NCI-H2196 (cell line): ENCODE results near the gene LUC7L3.
"Not testable (repeated sequence)": the region's sequence is repeated elsewhere in the genome, so short reads cannot be mapped to it uniquely, and the experiment has no call there.

Experiments used
- DNase-seq: peaks from one replicate; lab custom pipeline; 2025; ENCODE audit not compliant: unreplicated experiment; lab: John Stamatoyannopoulos, UW

LUC7L3 gene

DNA sequence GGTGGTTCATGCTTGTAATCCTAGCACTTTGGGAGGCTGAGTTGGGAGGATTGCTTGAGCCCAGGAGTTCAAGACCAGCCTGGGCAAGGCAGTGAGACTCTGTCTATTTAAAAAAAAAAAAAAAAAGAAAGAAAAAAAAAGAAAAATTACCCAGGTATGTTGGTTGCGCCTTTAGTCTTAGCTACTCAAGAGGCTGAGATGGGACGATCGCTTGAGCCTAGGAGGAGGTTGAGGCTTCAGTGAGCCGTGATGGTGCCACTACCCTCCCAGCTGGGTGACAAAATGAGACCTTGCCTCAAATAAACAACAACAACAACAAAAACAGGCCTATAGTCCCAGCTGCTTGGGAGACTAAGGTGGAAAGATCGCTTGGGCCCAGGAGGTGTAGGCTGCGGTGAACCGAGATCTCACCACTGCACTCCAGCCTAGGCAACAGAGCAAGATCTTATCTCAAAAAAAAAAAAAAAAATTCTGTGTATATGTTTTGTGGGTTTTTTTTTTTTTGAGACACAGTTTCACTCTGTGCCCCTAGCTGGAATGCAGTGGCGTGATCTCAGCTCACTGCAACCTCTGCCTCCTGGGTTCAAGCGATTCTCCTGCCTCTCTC lies 60.4 kb downstream of the LUC7L3 start:
- DNase-seq: no peak

DNA sequence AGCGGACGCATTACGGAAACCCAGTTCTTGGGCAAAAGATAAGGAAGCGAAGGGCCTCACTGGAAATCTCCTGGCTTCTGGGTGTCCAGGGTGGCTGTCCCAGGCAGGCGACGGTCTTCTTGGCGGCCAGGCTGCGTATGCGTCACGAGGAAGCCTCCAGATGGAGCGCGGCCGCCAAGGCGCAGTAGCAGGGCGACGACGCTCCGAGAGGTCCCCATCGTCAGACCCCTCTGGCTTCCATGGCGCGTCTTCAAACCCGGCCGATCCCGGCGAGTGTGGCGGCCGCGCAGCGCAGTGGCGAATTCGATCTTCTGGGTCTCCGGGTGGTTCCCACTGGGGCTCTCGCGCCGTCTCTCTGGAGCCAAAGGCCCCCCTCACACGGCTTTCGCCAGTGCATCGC lies 61.8 kb downstream of the LUC7L3 start:
- no peak for DNase-seq

DNA sequence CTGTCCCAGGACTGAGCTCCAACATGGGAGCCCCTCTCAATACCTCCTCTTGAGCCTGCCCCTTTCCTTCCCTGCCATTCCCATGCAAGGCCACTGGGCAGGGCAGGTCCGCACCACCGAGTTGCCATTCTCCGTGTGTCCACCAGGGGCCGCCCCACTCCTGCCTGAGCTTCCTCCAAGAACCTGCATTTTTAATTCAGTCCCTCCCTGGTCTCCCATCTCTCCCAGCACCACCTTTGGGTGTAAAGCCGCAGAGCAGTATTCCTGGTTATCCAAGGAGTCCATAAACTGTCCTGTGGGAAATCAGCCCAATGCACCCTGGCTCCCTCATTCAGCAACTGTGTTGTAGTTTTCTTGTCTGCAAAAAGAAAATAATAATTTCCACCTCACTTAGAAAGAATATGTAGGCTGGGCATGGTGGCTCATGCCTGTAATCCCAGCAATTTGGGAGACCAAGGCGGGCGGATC lies 63.8 kb downstream of the LUC7L3 start:
- peak; percentile 79 for DNase-seq

DNA sequence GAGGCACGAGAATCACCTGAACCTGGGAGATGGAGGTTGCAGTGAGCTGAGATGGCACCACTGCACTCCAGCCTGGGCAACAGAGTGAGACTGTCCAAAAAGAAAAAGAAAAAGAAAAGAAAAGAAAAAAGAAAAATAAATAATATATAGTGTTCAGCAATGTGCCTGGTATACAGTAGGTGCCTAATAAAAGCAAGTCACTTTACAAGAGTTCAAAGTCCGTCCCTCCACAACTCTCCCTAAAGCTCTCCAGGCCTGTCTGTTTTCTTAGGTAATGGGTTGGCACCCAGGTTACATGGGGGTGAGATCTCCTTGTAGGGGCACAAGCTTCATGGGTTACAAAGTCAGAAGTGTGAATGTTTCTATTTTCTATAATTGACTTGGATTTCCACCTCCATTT lies 64.5 kb downstream of the LUC7L3 start:
- no peak for DNase-seq

DNA sequence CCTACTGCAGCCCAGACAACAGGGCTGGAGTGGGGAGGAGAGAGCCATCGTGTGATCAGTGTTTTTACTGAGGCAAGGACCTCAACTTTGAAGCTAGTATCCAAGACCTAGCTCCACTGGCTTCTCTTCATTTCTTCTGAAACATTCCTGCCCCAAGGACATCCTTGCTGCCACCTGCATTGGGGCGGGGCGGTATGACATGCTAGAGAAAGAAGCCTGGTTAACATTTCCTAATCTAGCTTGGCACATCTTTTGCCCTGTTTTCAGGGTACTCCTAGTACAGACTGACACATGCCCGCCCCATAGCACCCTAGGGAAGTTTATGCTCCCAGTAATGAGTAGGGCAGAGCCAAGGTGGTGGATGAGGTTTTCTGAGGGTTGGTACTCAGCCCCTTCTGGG lies 65.7 kb downstream of the LUC7L3 start:
- DNase-seq: no peak

DNA sequence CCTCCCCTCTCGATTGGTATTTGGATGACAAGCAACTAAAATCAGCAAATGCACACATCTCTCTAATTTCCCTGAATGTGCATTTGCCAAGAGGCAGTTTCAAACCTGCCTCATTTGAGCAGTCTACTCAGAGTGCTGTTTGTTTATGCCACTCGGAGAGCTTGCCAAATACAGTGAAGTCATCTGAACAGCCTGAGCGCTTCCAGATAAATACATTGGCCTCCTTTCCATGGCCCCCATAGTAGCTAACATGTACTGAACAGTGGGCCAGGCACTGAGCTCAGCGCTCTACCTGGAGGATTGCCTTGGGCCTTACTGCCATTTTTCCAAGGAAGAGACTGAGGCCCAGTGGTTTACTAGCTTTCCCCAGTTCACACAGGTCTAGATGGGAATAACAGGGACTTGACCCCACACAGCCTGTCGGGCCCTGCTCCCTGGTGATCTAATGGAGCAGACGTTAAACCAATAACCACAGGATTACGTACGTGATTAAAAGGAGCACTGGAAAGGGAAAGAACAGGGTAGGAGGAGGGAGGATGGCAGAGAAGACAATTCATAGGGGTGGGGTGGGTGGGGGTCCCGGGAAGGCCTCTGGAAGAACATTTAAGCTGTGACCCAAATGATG lies 66.7 kb downstream of the LUC7L3 start:
- peak; percentile 51 for DNase-seq

DNA sequence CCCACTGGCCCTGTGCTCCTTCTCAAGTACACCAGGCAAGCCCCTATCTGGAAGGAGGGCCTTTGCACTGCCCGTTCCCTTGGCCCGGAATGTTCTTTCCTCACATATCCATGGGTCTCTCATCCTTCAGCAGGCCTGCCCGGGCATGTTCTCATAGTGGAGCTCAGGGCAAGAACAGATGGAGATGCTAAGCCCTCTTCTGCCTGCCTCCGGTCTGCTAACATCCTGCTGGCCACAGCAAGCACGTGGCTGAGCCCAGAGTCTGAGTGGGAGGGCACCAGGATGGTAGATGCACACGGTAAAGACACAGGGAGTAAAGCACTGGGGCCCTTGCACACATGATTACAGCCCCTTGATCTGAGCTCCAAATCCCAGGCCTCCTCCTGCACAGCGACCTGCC lies 67.7 kb downstream of the LUC7L3 start:
- DNase-seq: no peak

DNA sequence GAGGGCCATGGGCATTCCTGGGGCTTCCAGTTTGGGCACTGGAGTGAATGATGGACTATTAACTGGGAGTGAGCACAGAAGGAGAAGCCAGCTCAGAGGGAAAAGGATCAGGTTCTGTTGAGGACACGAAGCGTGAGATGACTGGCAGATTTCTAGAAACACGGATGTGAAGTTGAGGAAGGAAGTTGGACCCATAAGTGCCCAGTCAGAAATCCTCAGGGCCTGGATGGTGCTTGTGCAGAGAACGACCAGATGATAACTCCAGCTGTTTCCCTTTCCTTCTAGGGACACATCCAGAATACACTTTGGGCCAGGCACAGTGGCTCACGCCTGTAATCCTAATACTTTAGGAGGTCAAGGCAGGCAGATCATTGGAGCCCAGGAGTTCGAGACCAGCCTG lies 71.2 kb downstream of the LUC7L3 start:
- no peak for DNase-seq

DNA sequence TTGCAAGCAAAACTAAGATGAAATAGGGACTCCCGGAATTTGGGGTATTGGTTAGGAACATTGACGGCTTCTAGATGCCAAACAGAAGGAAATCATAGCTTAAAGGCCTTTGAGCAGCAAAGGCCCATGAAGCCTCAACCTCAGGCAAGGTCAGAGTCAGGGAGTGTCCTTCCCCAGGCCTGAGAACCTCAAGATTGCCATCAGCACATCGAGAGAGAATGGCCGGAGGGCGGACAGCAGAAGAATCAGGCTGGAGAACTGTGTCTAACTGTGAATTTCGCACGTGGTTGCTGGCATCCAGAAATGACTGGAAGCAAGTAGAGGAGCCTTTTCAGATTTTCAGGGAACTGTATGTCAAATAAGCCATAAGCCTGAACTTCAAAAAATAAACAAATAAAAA lies 72.7 kb downstream of the LUC7L3 start:
- DNase-seq: no peak

DNA sequence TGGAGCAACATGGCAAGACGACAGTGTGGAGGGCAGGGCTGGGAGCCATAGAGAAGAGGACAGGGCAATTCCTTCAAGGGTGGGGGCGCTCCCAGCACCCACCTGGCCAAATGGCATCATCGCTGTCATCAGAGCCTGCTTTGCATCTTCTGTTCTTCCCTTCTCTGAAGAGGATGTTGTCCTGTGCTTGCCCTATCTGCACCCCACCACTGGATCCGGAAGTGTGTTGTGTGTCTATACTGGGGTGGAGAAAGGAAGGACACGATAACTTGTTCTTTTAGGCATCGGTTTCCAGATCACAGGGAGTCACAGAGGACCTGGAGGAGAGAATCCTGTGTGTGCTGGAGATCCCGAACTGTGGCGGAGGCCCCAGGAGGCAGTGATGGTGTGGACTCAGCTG lies 73.6 kb downstream of the LUC7L3 start:
- no peak for DNase-seq

DNA sequence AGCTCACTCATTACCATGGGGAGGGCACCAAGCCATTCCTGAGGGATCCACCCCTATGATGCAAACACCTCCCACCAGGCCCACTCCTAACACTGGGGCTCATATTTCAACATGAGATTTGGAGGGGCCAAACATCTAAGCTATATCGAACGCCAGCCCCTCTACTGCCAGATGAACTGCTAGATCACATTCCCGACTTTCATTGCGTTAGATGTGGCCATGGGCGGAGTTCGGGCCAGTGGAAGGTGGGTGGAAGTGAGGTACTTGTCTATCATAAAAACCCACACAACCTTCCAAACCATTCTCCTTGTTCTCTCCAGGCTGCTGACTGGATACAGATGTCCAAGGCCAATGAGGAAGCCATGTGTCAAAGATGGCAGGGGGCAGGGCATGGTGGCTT lies 75.0 kb downstream of the LUC7L3 start:
- DNase-seq: no peak

DNA sequence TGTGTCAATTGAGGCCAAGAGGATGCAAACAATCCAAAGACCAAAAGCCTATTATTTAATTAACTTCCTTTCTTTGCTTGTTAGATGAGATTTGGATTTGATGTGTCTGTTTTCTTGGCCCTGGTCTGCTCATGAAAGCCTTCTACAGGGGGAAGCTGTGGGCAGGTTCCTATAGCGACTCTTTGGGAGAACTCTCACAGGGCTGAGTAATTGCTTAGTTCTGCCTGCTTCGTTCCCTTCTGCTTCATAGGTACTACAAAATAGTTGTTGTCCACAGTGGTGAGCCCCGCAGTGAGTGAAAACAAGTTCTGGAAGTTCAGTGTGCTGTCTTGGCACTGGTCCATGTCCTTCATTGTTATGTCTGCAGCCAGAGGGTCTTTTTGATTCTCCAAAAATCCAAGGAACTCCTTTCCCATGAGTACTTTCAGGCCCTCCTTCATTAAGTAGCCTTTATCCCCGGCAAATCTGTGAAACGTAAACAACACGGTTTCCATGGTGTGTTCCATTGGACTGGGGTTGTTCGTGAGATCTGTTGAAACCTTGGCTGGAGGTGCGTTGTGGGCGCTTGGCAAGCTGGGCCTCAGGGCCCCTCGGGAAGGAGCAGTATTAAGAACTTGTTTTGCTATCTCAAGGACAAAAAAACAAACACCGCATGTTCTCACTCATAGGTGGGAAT lies 77.9 kb downstream of the LUC7L3 start:
- DNase-seq: no peak

DNA sequence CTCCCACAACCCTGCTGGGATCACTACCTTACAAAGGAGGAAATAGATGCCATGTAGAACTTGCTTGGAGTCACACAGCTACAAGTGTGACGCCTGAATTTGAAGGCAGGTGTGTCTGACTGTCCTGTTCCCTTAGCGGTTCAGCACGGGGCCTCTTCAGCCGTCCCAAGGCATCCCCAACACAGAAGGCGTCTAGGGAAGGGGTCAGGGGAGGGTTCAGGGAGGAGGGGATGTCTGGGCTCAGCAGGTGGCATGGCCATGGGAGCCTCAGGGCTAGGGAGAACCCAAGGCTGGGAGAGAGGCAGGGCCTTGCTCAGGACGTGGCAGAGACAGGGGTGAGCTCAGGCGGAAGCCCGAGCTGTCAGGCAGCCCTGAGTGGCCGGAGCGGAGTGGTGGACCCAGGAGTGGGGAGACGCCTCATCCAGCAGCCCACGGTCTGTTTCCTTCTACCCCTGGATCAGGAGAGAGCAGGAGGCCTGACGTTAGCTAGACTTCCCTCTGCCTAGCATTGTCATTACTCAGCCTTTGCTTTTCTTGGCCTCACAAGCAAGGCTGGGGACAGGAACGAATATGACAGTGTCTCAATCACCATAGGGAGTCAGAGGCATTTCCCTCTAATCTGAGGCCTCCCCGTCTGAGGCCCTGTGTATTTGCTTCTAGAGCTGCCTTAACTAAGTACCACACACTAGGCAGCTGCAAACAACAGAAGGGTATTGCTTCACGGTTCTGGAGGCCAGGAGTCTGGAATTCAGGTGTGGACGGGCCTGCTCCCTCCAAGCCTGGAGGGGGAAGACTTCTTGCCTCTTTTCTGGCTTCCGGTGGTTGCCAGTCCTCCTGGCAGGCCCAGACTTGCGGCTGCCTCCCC lies 79.3 kb downstream of the LUC7L3 start:
- no peak for DNase-seq

DNA sequence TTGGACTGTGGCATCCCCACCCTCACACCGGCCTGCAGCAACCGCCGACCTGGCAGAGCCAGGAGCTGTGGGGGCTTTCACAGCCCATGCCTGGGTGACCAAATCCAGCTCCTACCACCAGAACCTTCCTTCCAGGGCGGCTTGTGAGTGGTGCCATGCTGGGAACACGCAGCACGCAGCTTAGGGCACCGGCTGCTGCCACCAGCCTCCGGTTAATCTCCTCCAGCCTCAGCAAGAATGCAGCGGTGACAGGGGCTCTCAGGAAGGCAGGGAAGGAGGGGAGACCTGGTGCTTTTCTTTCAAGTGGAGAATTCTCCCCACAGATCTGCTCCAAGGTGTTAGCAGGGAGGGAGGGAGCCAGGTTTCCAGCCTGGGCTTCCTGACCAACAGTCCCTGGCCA lies 80.2 kb downstream of the LUC7L3 start:
- no peak for DNase-seq

DNA sequence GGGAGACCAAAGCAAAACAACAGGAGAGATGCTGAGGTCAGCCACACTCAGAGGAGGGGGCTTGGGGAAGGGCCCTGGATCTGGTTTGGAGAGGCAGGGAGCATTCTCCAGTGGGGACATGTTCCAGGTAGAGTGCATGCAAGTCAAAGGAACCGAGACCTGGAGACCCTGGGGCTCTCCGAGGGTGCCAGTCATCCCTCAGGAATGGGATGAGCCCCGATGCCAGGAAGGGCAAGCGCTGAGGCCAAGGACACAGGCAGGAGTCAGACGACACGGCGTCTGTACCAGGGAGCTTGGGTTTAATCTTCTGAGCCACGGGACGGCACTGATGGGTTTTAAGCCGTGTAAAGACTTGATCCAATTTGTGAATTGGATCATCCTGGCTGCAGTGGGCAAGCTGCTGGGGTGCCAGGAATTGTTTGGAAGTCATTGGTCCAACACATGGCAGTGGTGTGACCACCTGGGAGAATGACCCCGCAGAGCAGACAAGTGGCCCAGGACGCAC lies 80.8 kb downstream of the LUC7L3 start:
- DNase-seq: no peak

DNA sequence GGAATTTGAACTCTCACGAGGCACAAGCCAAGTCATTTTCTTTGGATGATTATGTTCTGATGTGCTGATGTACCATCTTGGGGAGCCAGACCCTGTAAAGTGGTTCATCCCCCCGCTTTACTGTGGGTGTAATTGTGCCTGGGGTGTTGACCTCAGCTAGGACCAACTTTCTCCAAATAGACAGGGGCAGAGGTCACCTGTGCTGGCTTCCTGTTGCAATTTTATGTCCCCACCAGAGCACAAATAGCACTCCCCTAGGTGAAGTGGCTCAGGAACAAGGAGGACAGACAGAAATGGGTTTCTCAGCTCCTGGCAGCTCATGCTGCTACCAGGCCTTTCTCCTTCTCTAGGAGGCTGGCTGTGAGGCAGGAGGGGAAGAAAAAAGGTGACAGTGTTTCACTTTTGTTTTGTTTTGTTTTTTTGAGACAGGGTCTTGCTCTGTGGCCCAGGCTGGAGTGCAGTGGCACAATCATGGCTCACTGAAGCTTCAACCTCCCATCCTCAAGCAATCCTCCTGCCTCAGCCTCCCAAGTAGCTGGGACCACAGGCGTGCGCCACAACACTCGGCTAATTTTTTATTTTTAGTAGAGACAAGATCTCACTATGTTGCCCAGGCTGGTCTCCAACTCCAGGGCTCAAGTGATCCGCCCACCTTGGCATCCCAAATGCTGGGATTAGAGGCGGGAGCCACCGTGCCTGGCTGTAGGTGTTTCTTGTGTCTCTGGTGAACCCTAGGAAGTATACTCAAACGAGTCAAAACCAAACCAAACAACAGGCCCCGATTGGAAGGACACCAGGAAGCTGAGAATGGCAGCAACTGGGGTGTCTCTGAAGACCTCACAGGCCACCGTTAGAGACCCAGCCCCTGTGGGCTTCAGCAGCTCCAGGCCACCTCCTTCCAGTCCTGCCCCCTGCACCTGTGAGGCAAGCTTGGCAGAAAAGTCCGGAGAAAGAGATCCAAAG lies 83.5 kb downstream of the LUC7L3 start:
- DNase-seq: no peak

DNA sequence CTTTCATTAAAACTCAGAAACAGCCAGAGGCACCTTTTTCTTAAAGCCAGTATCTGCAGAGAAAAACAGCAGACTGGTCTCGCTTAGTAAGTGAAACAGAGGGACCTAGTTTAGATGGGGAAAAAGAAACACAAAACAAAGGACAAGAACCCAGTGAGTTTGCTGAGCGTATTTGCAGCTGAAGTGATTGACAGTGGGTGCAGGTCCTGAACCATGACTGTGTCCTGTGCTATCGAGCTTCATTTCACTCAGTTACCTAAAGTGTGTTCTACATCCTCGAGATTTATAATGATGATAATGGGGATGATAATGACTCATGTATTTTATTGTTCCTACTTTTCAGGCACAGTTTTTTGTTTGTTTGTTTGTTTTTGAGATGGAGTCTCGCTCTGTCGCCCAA lies 84.3 kb downstream of the LUC7L3 start:
- DNase-seq: no peak

DNA sequence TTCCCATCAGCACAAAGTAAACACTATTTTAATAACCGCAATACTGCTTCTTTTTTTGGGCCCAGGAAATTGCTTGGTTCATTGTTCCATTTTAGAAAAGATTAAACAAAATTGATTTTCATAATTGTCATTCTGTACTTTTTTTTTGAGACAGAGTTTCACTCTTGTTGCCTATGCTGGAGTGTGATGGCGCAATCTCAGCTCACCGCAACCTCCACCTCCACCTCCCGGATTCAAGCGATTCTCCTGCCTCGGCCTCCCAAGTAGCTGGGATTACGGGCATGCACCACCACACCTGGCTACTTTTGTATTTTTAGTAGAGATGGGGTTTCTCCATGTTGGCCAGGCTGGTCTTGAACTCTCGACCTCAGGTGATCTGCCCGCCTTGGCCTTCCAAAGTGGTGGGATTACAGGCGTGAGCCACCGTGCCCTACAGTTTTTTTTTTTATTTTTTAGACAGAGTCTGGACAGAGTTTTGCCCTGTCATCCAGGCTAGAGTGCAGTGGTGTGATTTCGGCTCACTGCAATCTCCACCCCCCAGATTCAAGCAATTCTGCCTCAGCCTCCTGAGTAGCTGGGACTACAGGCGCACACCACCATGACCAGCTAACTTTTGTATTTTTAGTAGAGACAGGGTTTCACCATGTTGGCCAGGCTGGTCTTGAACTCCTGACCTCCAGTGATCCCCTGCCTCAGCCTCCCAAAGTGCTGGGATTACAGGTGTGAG lies 85.5 kb downstream of the LUC7L3 start:
- not testable (repeated sequence) for DNase-seq

DNA sequence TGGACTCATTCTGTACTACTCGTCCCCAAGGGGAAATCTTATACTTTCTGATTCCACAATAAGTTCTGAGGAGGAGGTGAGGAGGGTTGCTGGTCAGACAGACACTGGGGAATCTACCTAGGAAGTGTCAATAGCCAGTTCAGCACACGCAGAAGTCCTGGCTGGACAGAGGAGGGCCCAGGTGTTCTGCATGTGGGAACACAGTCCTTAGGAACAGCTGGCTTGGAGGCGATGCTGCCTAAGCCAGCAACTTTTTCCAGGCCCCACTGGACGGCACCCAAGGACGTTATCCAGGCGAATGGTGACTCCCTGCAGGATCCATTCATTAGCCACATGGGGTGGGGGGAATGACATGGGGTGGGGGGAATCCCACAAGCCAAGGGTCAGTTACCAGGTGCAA lies 86.1 kb downstream of the LUC7L3 start:
- DNase-seq: no peak
